ENCODE data around the gene COA8. TPM values are rescaled to one million over a fixed set of nuclear protein-coding genes. Genes with fewer than 3 reads are reported as not detected.

Gene COA8
- total and polyA plus RNA-seq, 8 donors = 17.0 to 31.7 (median 26.5) TPM

DNA sequence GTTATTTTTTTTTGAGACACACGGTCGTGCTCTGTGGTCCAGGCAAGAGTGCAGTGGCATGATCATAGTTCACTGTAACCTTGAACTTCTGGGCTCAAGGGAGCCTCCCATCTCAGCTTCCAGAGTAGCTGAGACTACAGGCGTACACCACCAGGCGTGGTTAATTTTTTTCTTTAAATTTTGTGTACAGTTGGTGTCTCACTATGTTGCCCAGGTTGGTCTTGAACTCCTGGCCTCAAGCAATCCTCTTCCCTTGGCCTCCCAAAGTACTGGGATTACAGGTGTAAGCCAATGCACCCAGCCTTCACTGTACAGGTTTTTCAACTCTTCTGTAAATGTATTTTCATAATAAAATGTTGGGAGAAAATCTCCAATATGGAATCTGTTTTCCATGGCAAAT lies 60.5 kb downstream of the COA8 start:
- TF ChIP-seq, protein P1, sequence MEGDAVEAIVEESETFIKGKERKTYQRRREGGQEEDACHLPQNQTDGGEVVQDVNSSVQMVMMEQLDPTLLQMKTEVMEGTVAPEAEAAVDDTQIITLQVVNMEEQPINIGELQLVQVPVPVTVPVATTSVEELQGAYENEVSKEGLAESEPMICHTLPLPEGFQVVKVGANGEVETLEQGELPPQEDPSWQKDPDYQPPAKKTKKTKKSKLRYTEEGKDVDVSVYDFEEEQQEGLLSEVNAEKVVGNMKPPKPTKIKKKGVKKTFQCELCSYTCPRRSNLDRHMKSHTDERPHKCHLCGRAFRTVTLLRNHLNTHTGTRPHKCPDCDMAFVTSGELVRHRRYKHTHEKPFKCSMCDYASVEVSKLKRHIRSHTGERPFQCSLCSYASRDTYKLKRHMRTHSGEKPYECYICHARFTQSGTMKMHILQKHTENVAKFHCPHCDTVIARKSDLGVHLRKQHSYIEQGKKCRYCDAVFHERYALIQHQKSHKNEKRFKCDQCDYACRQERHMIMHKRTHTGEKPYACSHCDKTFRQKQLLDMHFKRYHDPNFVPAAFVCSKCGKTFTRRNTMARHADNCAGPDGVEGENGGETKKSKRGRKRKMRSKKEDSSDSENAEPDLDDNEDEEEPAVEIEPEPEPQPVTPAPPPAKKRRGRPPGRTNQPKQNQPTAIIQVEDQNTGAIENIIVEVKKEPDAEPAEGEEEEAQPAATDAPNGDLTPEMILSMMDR (IDR thresholded peaks at IDR 0.05) = no peak
- no peak overlapping the region for H3K4me3 ChIP-seq
- ATAC-seq (no peak), DNase-seq (no peak), FAIRE-seq (no peak)
- H3K9me3 ChIP-seq = no peaks in the 10 kb centered on the region
- H3K27me3 ChIP-seq = no peaks in the 10 kb centered on the region
- WGBS, 2 donors = 63 to 76% methylated on average over 4 of the region's 4 CpGs
- H3K4me1 ChIP-seq = no peaks in the 10 kb centered on the region
- H3K27ac ChIP-seq = no peak overlapping the region
- intact Hi-C loops (cut with DNase I) = no loop called here
- H3K36me3 ChIP-seq = no peaks in the 10 kb centered on the region

DNA sequence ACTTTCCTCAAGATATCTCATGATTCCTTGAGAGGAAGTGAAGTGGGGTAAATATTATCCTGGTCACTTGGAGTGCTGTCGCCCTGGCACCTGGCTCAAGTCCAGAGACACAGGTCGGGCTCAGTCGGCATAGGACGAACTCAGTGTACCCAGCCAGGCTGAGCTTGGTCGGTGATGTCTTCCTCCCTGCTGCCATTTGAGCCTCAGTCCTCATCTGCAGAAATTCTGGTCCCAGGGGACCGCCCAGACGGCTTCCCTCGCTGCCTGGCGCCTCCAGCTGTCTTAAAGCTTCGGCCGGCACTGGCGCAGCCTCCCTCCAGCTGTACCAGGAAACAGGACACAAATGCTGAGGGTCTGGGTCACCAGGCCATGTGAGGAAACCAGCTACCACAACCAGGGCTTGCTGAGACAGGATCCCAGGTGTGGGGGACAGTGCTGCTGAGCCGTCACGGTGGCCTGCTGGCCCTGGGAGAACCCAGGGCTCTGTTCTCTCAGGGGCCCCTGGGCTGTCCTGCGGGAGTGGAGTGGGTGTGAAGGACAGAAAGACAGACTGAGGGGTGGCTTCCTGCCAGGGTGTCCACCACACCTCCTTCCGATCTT lies 61.2 kb downstream of the COA8 start:
- intact Hi-C loops (cut with DNase I) = no loop called here
- WGBS, 2 donors = 68 to 70% methylated on average over 16 of the region's 16 CpGs
- Histone ChIP-seq H3K4me3 (no peak overlapping the region), H3K9me3 (no peaks in the 10 kb centered on the region), H3K36me3 (no peaks in the 10 kb centered on the region), H3K27me3 (no peaks in the 10 kb centered on the region), H3K27ac (no peak overlapping the region), H3K4me1 (no peaks in the 10 kb centered on the region)
- TF ChIP-seq, protein P1 (IDR thresholded peaks at IDR 0.05) = no peak
- FAIRE-seq (no peak), ATAC-seq (no peak), DNase-seq (no peak)

DNA sequence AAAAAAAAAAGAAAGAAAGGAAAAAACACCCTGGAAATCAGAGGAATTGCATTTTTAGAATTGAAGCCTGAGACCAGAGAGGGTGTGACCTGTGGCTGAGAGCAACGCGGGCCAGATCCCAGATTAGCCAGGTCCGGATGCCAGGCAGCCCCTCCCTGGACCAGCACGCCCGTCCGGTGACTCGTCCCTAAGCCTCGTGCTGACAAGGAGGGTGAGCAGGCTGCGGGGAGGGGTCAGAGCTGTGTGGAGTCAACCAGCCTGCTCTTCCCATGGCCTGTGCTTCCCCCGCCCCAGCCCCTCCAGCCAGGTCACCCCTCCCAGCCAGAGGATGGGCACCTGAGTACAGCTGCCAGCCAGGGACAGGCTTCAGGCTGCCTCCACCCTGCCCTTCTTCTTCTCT lies 62.1 kb downstream of the COA8 start:
- FAIRE-seq (no peak), ATAC-seq (no peak), DNase-seq (peak in 2 of 6 donors; percentile 38 to 68)
- H3K9me3 ChIP-seq = no peaks in the 10 kb centered on the region
- no peaks in the 10 kb centered on the region for H3K27me3 ChIP-seq
- TF ChIP-seq, protein P1 (IDR thresholded peaks at IDR 0.05) = no peak
- no peak overlapping the region for H3K27ac ChIP-seq
- intact Hi-C loops (cut with DNase I) = no loop called here
- WGBS, 2 donors = 54 to 62% methylated on average over 10 of the region's 10 CpGs
- no peak overlapping the region for H3K4me3 ChIP-seq
- no peaks in the 10 kb centered on the region for H3K36me3 ChIP-seq
- H3K4me1 ChIP-seq = no peaks in the 10 kb centered on the region

DNA sequence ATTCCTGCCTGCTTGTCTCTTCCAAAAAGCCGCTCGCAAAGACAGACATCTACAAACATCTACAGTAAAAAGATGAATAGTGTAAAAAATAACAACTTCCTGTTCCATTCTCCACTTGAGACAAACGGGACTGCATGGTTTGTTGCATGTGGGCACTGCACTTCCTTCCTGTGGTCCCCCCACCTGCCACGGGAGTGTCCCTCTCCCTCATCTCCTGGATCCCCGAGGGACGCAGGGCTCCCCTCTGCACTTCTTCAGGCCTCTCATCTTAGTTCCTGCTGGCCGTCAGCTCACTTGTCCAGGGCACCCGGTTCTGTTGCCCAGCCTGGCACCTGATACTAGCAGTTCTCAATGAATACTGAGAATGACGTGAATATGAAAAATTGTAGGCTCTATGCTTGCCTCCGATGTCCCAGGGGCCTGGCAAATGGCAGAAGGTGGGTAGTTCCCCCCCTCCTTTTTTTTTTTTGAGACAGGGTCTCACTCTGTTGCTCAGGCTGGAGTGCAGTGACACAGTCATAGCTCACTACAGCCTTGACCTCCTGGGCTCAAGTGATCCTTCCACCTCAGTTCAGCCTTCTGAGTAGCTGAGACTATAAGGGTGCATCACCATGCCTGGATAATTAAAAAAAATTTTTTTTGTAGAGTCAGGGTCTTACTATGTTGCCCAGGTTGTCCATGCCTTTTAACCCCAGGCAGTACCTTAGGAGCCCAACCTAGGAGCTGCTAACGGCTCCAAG lies 62.8 kb downstream of the COA8 start:
- Histone ChIP-seq H3K4me3 (no peak overlapping the region), H3K9me3 (no peaks in the 10 kb centered on the region), H3K27me3 (no peaks in the 10 kb centered on the region), H3K27ac (no peak overlapping the region), H3K4me1 (peaks cover 0 to 5% (median 0%) of the 10 kb centered on the region in 3 donors), H3K36me3 (no peaks in the 10 kb centered on the region)
- FAIRE-seq (no peak), DNase-seq (no peak), ATAC-seq (no peak)
- 64 to 66% methylated on average over 11 of the region's 11 CpGs for WGBS, 2 donors
- TF ChIP-seq, protein P1 (IDR thresholded peaks at IDR 0.05) = no peak
- intact Hi-C loops (cut with DNase I) = no loop called here
